ENCODE measurements around the gene STARD8. TPM values are rescaled to one million over a fixed set of nuclear protein-coding genes. Genes with fewer than 3 reads are reported as not detected.
A peak's percentile ranks its signal among the peaks of the same experiment; 100 is the strongest.
"Not testable (repeated sequence)": the region's sequence is repeated elsewhere in the genome, so short reads cannot be mapped to it uniquely, and the experiment has no call there.

STARD8 gene
- total RNA-seq, 1 donor, result 1.4 TPM

DNA sequence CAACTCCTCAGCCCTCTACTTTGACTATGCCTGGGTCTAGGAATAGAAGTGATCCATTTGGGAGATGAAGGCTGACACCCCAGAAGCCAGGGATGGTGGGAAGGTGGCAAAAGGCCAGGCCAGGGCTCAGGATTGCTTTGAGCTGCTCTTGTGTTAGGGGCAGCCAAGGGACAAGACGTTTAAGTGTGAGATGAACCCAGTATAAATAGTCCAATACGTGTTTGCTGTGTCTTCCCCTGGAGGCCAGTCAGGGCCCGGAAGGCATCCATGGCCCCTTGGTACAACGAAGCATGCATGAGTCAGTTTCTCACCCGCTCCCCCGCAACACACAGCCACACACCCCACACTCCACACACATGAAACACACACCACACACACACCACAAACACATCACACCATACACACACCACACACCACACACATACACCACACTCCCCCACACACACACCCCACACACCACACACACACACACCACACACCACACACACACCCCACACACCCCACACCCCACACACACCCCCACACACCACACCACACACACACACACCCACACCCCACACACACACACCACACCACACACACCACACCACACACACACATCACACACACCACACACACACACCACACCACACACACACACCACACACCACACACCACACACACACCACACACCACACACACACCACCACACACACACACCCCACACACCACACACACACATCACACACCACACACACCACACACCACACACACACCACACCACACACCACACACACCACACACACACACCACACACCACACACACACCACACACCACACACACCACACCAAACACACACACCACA is 5.1 kb downstream of the STARD8 start:
- Histone ChIP-seq H3K4me2 (ENCODE audit: insufficient read depth, low read length) (no peak overlapping the region), H3K27ac (ENCODE audit: low read depth, low read length) (peak overlapping the region; percentile 41), H3K27me3 (ENCODE audit: insufficient read depth, low read length) (no peaks in the 10 kb centered on the region), H4K20me1 (ENCODE audit: insufficient read depth, low read length) (peaks cover 4% of the 10 kb centered on the region), H3K4me3 (ENCODE audit: insufficient read depth, low read length) (no peak overlapping the region), H2AFZ (ENCODE audit: low read length) (no peak overlapping the region), H3K36me3 (ENCODE audit: insufficient read depth, low read length) (no peaks in the 10 kb centered on the region), H3K9me3 (ENCODE audit: low read depth, low read length) (no peaks in the 10 kb centered on the region), H3K4me1 (ENCODE audit: insufficient read depth, low read length) (peaks cover 20% of the 10 kb centered on the region), H3K79me2 (ENCODE audit: insufficient read depth, low read length) (no peaks in the 10 kb centered on the region)
- DNase-seq (ENCODE audit: insufficient read length, low spot score, missing footprints), result no peak
- TF ChIP-seq CTCF (IDR thresholded peaks at IDR 0.05; ENCODE audit: extremely low read depth, low read depth, low read length), result no peak

DNA sequence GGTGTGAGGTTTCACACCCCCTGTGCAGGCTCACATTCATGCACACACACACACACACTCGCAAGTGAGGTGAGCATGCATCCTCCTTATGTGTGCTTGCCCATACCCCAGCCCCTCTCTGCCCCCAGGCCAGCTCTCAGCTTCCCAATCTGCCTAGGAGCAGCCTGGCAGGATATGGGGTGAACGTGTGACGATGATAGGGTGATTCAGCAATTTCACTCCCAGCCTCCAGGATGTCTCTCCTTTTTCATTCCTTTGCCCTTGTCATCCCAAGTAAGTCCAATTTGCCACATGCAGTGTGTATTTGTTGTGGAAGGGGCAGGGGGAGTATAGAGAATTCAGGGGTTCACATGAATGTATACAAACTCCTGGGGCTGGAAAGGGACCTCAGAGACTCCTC is 7.2 kb downstream of the STARD8 start:
- Histone ChIP-seq H3K79me2 (ENCODE audit: insufficient read depth, low read length) (no peaks in the 10 kb centered on the region), H3K36me3 (ENCODE audit: insufficient read depth, low read length) (no peaks in the 10 kb centered on the region), H4K20me1 (ENCODE audit: insufficient read depth, low read length) (peaks cover 4% of the 10 kb centered on the region), H3K9me3 (ENCODE audit: low read depth, low read length) (no peaks in the 10 kb centered on the region), H3K4me2 (ENCODE audit: insufficient read depth, low read length) (no peak overlapping the region), H3K4me1 (ENCODE audit: insufficient read depth, low read length) (peaks cover 20% of the 10 kb centered on the region), H3K4me3 (ENCODE audit: insufficient read depth, low read length) (no peak overlapping the region), H3K27ac (ENCODE audit: low read depth, low read length) (no peak overlapping the region), H3K27me3 (ENCODE audit: insufficient read depth, low read length) (no peaks in the 10 kb centered on the region), H2AFZ (ENCODE audit: low read length) (no peak overlapping the region)
- TF ChIP-seq CTCF (IDR thresholded peaks at IDR 0.05; ENCODE audit: extremely low read depth, low read depth, low read length), result no peak
- no peak for DNase-seq (ENCODE audit: insufficient read length, low spot score, missing footprints)

GRCh38 chrX:68656473-68656872 is 9.0 kb downstream of the STARD8 start:
- not testable (repeated sequence) for DNase-seq (ENCODE audit: insufficient read length, low spot score, missing footprints); H3K27me3 ChIP-seq (ENCODE audit: insufficient read depth, low read length); H2AFZ ChIP-seq (ENCODE audit: low read length); H3K27ac ChIP-seq (ENCODE audit: low read depth, low read length); H3K4me2 ChIP-seq (ENCODE audit: insufficient read depth, low read length); H3K79me2 ChIP-seq (ENCODE audit: insufficient read depth, low read length); H3K4me3 ChIP-seq (ENCODE audit: insufficient read depth, low read length); H3K9me3 ChIP-seq (ENCODE audit: low read depth, low read length); H3K36me3 ChIP-seq (ENCODE audit: insufficient read depth, low read length); H4K20me1 ChIP-seq (ENCODE audit: insufficient read depth, low read length)
- peaks cover 13% of the 10 kb centered on the region for H3K4me1 ChIP-seq (ENCODE audit: insufficient read depth, low read length)

DNA sequence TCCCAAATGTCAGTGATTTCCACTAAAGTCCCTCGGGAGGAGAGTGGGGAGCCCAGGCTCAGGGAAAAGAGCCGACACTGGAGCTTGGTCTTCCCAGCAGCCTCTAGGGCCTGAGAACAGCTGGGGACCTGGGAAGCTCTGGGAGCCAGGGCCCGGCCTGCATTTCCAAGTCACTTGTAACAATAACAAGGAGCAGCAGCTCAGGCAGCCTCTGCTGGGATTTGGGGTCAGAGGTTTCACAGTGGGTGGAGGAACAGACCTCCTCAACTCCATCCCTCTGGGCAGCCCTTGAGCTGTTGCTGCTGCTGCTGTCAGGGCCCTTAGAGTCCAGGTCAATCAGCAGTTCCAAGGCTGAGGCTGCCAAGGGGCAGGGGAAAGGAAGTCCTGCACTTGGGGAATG is 11.1 kb downstream of the STARD8 start:
- Histone ChIP-seq H3K36me3 (ENCODE audit: insufficient read depth, low read length) (no peaks in the 10 kb centered on the region), H2AFZ (ENCODE audit: low read length) (peak overlapping the region; percentile 45), H3K4me3 (ENCODE audit: insufficient read depth, low read length) (no peak overlapping the region), H3K4me2 (ENCODE audit: insufficient read depth, low read length) (no peak overlapping the region), H3K79me2 (ENCODE audit: insufficient read depth, low read length) (no peaks in the 10 kb centered on the region), H3K9me3 (ENCODE audit: low read depth, low read length) (no peaks in the 10 kb centered on the region), H3K27me3 (ENCODE audit: insufficient read depth, low read length) (no peaks in the 10 kb centered on the region), H3K27ac (ENCODE audit: low read depth, low read length) (no peak overlapping the region), H3K4me1 (ENCODE audit: insufficient read depth, low read length) (peaks cover 11% of the 10 kb centered on the region), H4K20me1 (ENCODE audit: insufficient read depth, low read length) (no peaks in the 10 kb centered on the region)
- DNase-seq (ENCODE audit: insufficient read length, low spot score, missing footprints), result no peak
- no peak for TF ChIP-seq CTCF (IDR thresholded peaks at IDR 0.05; ENCODE audit: extremely low read depth, low read depth, low read length)

Measured in osteoblast (primary cell).